Colonic mucosa (tissue), 4 donors: ENCODE data around the gene KCNC3. TPM values are rescaled to one million over a fixed set of nuclear protein-coding genes. Genes with fewer than 3 reads are reported as not detected.

Experiments used
- DNase-seq: peaks from one replicate; pipeline ENCODE4 v3.0.0-alpha.2; 2020
- H3K27ac ChIP-seq: fragments of 200-600 bp; one replicate; pipeline ENCODE4 v1.8.0; 2021
- H3K27me3 ChIP-seq: fragments of 200-600 bp; one replicate; pipeline ENCODE4 v1.8.0; 2021
- H3K36me3 ChIP-seq: fragments of 200-600 bp; one replicate; pipeline ENCODE4 v1.8.0; 2021
- H3K4me1 ChIP-seq: fragments of 200-600 bp; one replicate; pipeline ENCODE4 v1.8.0; 2021; ENCODE audit warnings: mild to moderate bottlenecking
- H3K4me3 ChIP-seq: fragments of 200-600 bp; one replicate; pipeline ENCODE4 v1.8.0; 2021
- H3K9ac ChIP-seq, 2 donors: one replicate each; pipeline ENCODE4 v1.7.0; 2013; ENCODE audit warnings: control low read depth in 2 of 2, low read depth in 2 of 2, low read length in 2 of 2
- H3K9me3 ChIP-seq: fragments of 200-600 bp; one replicate; pipeline ENCODE4 v1.8.0; 2021
- intact Hi-C: fragments of 100-400 bp; cut with DNase I; formaldehyde crosslinking; loops from one replicate; pipeline ENCODE4 v1.14.1; 2022
- total RNA-seq, 2 donors: library from RNA; stranded (reverse); fragmentation: NEBNext Ultra II Directional in 1 of 2; extraction: Animal tissue kit (Norgen Biotek cat#: 25700) in 1 of 2; gene quantifications; one replicate each; pipeline ENCODE4 v1.2.1, GENCODE V29; 2021
- TF ChIP-seq, protein P1 (sequence below): fragments of 200-600 bp; IDR thresholded peaks from one replicate; pipeline ENCODE4 v1.8.0; 2022; ENCODE audit warnings: antibody characterized with exemption, mild to moderate bottlenecking
- donor health status: healthy.
- donor health status: DM: no; HTN: no; CAD: no.
- donor health status: DM: no; HTN: no; CAD: no.

The KCNC3 gene
- total RNA-seq, 2 donors from 2014 or later = 0.61 to 1.0 TPM

DNA sequence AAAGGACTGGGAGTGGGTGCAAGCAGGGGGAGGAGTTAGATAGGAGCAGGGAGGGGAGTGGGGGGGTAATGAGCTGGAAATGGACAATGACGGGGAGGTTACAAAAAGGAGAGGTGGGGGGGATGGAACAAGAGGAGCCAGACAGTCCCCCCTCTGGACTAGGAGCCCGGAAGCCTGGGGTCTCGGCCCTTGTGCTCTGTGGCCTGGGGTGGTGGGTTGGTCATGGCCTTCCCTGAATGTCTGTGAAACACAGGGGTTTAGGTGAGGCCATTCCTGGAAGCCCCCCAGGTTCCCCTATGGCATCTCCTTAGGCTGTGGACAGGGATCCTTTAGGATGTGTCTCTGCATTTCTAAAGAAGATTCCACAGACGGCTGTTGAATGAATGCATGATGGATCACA, 12.1 kb downstream of the KCNC3 start:
- intact Hi-C loops = no loop called here
- no peaks in the 10 kb centered on the region for H3K4me1 ChIP-seq
- H3K4me3 ChIP-seq = no peak overlapping the region
- no peak overlapping the region for H3K9ac ChIP-seq
- H3K9me3 ChIP-seq = no peaks in the 10 kb centered on the region
- DNase-seq = no peak
- no peaks in the 10 kb centered on the region for H3K36me3 ChIP-seq
- TF ChIP-seq, protein P1, sequence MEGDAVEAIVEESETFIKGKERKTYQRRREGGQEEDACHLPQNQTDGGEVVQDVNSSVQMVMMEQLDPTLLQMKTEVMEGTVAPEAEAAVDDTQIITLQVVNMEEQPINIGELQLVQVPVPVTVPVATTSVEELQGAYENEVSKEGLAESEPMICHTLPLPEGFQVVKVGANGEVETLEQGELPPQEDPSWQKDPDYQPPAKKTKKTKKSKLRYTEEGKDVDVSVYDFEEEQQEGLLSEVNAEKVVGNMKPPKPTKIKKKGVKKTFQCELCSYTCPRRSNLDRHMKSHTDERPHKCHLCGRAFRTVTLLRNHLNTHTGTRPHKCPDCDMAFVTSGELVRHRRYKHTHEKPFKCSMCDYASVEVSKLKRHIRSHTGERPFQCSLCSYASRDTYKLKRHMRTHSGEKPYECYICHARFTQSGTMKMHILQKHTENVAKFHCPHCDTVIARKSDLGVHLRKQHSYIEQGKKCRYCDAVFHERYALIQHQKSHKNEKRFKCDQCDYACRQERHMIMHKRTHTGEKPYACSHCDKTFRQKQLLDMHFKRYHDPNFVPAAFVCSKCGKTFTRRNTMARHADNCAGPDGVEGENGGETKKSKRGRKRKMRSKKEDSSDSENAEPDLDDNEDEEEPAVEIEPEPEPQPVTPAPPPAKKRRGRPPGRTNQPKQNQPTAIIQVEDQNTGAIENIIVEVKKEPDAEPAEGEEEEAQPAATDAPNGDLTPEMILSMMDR = no peak
- no peak overlapping the region for H3K27ac ChIP-seq
- H3K27me3 ChIP-seq = peaks cover 8% of the 10 kb centered on the region

DNA sequence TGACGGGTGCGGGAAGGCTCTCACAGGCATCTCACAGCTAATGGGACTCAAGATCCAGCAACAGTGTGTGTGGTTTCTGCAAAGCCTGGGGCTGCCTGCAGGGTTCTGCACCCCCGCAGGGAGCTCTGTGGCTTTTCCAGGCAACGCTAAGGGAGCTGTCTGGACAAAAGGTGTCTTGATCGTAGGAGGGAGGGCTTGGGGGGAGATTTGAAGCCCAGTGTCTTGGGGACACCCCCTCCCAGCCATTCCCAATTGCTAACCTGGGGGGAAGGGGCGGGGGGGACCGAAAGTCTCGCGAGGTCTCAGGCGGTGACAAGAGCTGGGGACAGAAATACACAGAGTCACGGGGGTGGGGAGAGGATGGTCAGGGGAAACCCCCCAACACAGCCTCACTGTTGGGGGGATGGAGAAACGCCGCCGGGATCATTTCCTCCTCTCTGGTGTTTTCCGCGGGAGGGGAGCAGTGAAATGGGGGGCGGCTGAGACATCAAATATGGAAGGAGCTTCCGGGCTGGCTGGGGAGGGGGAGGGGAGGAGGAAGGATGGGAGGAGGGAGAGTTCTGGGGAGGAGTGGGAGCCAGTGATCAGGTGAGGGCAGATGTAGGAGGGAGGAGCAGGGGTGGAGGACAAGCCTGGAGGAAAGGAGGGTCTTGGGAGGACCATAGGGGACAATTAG, 13.3 kb downstream of the KCNC3 start:
- H3K27ac ChIP-seq = no peak overlapping the region
- TF ChIP-seq, protein P1 = no peak
- no peaks in the 10 kb centered on the region for H3K4me1 ChIP-seq
- H3K36me3 ChIP-seq = no peaks in the 10 kb centered on the region
- no peak overlapping the region for H3K9ac ChIP-seq
- peaks cover 11% of the 10 kb centered on the region for H3K27me3 ChIP-seq
- DNase-seq = no peak
- intact Hi-C loops = no loop called here
- H3K4me3 ChIP-seq = no peak overlapping the region
- no peaks in the 10 kb centered on the region for H3K9me3 ChIP-seq

DNA sequence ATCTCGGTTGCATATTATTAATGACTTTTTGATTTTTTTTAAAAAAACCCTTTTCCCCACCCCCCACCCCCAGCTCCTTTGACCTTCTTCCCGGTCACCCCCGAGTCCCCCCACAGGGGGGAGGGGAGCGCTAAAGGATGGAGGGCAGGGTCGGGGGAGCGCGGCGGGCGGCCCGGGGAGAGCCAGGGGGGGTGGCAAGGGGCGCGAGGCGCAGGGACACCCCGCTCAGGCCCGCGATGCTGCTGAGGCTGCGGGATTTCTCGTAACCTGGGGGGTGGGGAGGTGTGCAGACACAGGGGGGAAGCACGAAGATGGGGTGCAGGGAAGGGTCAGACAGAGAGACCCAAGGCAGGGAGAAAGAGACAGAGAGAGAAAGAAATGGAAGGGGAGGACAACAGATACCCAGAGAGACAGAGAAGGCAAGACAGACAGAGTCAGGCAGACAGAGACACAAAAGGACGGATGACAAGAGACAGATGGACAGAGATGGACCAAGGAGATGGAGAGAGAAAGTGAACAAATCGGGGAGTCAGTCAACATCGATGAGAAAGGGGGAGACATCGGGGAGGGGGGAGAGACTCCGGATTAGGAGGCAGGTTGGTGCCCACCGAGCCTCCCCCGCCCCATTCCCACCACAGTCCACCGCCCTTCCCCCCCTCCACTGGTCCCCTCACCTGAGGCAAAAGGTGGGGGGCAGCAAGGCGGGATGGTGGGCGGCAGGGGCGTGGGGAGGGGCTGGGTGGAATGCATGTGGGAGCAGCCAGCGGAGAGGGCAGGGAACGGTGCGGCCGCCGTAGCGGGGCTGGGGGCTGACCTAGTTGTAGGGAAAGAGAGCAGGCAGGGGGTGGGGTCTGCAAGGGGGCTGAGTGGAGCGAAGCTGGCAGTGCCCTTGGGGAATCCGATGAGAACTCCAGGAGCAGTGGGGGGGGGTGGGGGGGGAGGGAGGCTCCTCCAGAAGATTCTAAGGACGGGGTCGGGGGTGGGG, 14.2 kb downstream of the KCNC3 start:
- intact Hi-C loops = no loop called here

DNA sequence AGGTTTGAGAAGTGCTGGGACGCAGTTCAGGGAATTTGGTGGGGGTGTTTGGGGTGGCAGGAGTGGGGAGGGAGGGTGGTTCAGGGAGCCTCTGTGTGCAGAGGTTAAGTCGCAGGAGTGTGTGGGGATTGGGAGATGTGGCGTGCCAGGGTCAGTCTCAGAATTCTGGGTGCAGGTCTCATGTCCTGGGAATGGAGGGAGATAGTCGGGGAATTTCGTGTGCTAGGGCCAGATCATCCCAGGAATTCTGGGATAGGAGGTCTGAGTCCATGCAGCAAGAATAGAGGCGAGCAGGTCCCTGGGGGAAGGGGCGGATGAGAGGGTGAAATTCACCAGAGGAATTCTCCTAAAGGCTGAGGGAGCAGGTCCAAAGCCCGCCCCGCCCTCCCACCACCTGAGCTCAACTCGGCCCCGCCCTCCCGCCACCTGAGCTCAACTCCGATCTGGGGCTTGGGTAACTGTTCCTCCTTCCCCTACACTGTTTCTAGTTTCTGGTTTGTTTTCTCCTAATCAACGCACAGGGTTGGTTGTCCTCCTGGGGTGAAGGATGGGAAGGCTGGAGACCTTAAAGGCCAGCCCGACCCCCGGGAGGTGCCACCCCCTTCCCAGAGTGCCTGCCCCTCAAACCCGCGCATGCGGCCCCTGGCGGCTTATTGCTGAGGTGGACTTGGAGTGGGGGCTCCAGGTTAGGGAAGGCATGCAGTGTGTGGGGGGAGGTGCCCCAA, 15.2 kb downstream of the KCNC3 start:
- no peak overlapping the region for H3K9ac ChIP-seq
- no peaks in the 10 kb centered on the region for H3K36me3 ChIP-seq
- intact Hi-C loops = no loop called here
- H3K9me3 ChIP-seq = no peaks in the 10 kb centered on the region
- peaks cover 11% of the 10 kb centered on the region for H3K27me3 ChIP-seq
- TF ChIP-seq, protein P1 = no peak
- H3K4me1 ChIP-seq = no peaks in the 10 kb centered on the region
- no peak for DNase-seq
- H3K27ac ChIP-seq = no peak overlapping the region
- H3K4me3 ChIP-seq = no peak overlapping the region

More for the DNA sequence above, 14.2 kb downstream of the KCNC3 start:
- DNase-seq = no peak
- Histone ChIP-seq H3K27me3 (peaks cover 11% of the 10 kb centered on the region), H3K4me3 (no peak overlapping the region), H3K4me1 (no peaks in the 10 kb centered on the region), H3K36me3 (no peaks in the 10 kb centered on the region), H3K27ac (no peak overlapping the region), H3K9me3 (no peaks in the 10 kb centered on the region), H3K9ac (no peak overlapping the region)
- TF ChIP-seq, protein P1 = no peak
